Measurements from ENCODE around the gene ACP7. TPM values are rescaled to one million over a fixed set of nuclear protein-coding genes. Genes with fewer than 3 reads are reported as not detected.
"Not testable (repeated sequence)": the region's sequence is repeated elsewhere in the genome, so short reads cannot be mapped to it uniquely, and the experiment has no call there.

The ACP7 gene
- total RNA-seq, 2 donors from 2014 or later, result not detected

GRCh38 chr19:39115105-39115847, 31.1 kb downstream of the ACP7 start:
- DNase-seq (ENCODE audit: low spot score) (no peak), ATAC-seq (ENCODE audit: insufficient number of reproducible peaks, low FRiP score, low read depth) (no peak)
- Histone ChIP-seq H3K4me1 (ENCODE audit: control insufficient read depth in 1 of 2, low read depth in 2 of 2) (no peaks in the 10 kb centered on the region), H3K4me3 (no peak overlapping the region), H3K36me3 (no peaks in the 10 kb centered on the region), H3K27me3 (replicated peaks; ENCODE audit: insufficient read depth) (no peaks in the 10 kb centered on the region), H3K27ac (no peak overlapping the region), H3K9me3 (no peaks in the 10 kb centered on the region)
- TF ChIP-seq CTCF (IDR thresholded peaks at IDR 0.05), result no peak

- not testable (repeated sequence) for H3K27ac ChIP-seq; H3K36me3 ChIP-seq; H3K27me3 ChIP-seq (replicated peaks; ENCODE audit: insufficient read depth); ATAC-seq (ENCODE audit: insufficient number of reproducible peaks, low FRiP score, low read depth); H3K9me3 ChIP-seq; H3K4me3 ChIP-seq; DNase-seq (ENCODE audit: low spot score); H3K4me1 ChIP-seq (ENCODE audit: control insufficient read depth in 1 of 2, low read depth in 2 of 2)
These were observed 32.9 kb downstream of the ACP7 start for GRCh38 chr19:39117023-39117422.

GRCh38 chr19:39119830-39120229, 35.7 kb downstream of the ACP7 start:
- Histone ChIP-seq H3K36me3 (no peaks in the 10 kb centered on the region), H3K9me3 (no peaks in the 10 kb centered on the region), H3K4me3 (no peak overlapping the region), H3K27me3 (replicated peaks; ENCODE audit: insufficient read depth) (no peaks in the 10 kb centered on the region), H3K4me1 (ENCODE audit: control insufficient read depth in 1 of 2, low read depth in 2 of 2) (no peaks in the 10 kb centered on the region), H3K27ac (no peak overlapping the region)
- ATAC-seq (ENCODE audit: insufficient number of reproducible peaks, low FRiP score, low read depth), result no peak
- DNase-seq (ENCODE audit: low spot score), result no peak
- TF ChIP-seq CTCF (IDR thresholded peaks at IDR 0.05), result no peak

GRCh38 chr19:39122934-39123731, 39.0 kb downstream of the ACP7 start:
- Histone ChIP-seq H3K36me3 (no peaks in the 10 kb centered on the region), H3K9me3 (no peaks in the 10 kb centered on the region), H3K27ac (no peak overlapping the region), H3K4me3 (no peak overlapping the region), H3K27me3 (replicated peaks; ENCODE audit: insufficient read depth) (no peaks in the 10 kb centered on the region), H3K4me1 (ENCODE audit: control insufficient read depth in 1 of 2, low read depth in 2 of 2) (peaks cover 7 to 22% of the 10 kb centered on the region in 2 donors)
- ATAC-seq (ENCODE audit: insufficient number of reproducible peaks, low FRiP score, low read depth) (no peak), DNase-seq (ENCODE audit: low spot score) (no peak)
- TF ChIP-seq CTCF (IDR thresholded peaks at IDR 0.05), result no peak

GRCh38 chr19:39124136-39124764, 40.1 kb downstream of the ACP7 start:
- no peak for ATAC-seq (ENCODE audit: insufficient number of reproducible peaks, low FRiP score, low read depth)
- TF ChIP-seq CTCF (IDR thresholded peaks at IDR 0.05), result no peak
- no peak for DNase-seq (ENCODE audit: low spot score)

More at GRCh38 chr19:39124136-39124764, 40.1 kb downstream of the ACP7 start:
- H3K4me1 ChIP-seq (ENCODE audit: control insufficient read depth in 1 of 2, low read depth in 2 of 2), result peaks cover 7 to 33% of the 10 kb centered on the region in 2 donors
- no peaks in the 10 kb centered on the region for H3K27me3 ChIP-seq (replicated peaks; ENCODE audit: insufficient read depth)
- H3K36me3 ChIP-seq, result no peaks in the 10 kb centered on the region
- no peak overlapping the region for H3K27ac ChIP-seq
- H3K9me3 ChIP-seq, result no peaks in the 10 kb centered on the region
- no peak overlapping the region for H3K4me3 ChIP-seq
